Left lung (tissue), 10 donors: Measurements from ENCODE around the gene AK5. TPM values are rescaled to one million over a fixed set of nuclear protein-coding genes. Genes with fewer than 3 reads are reported as not detected.

Experiments
- ATAC-seq: fragments of 200-7000 bp; cut with Tn5 transposase; one replicate; pipeline ENCODE4 v1.9.1; 2020; ENCODE audit warnings: moderate library complexity
- DNase-seq, 4 donors: peaks; one replicate each; pipeline ENCODE4 v3.0.0-alpha.2; 2013 to 2020
- H3K27ac ChIP-seq, 2 donors: fragments of 200-600 bp; sonication (generic) in 1 of 2; one replicate each; pipeline versions ENCODE4 v1.5.0 to v1.8.0; 2020 to 2021
- H3K27me3 ChIP-seq, 2 donors: fragments of 200-600 bp; sonication (generic) in 1 of 2; one replicate each; pipeline versions ENCODE4 v1.5.0 to v1.8.0; 2020 to 2021
- H3K36me3 ChIP-seq, 2 donors: fragments of 200-600 bp; sonication (generic) in 1 of 2; one replicate each; pipeline versions ENCODE4 v1.5.0 to v1.8.0; 2020 to 2021
- H3K4me1 ChIP-seq, 2 donors: fragments of 200-600 bp; one replicate each; pipeline ENCODE4 v1.8.0; 2021
- H3K4me3 ChIP-seq, 2 donors: fragments of 200-600 bp; sonication (generic) in 1 of 2; one replicate each; pipeline versions ENCODE4 v1.5.0 to v1.8.0; 2020 to 2021; ENCODE audit warnings: mild to moderate bottlenecking in 1 of 2
- H3K9me3 ChIP-seq, 2 donors: fragments of 200-600 bp; sonication (generic) in 1 of 2; one replicate each; pipeline versions ENCODE4 v1.5.0 to v1.8.0; 2020 to 2021
- CTCF ChIP-seq, 2 donors: fragments of 200-600 bp; sonication (generic) in 1 of 2; IDR thresholded peaks; one replicate each; pipeline versions ENCODE4 v1.5.0 to v1.8.0; 2021; ENCODE audit warnings: antibody characterized with exemption in 2 of 2
- intact Hi-C, 2 donors: fragments of 100-400 bp; cut with DNase I; formaldehyde crosslinking; loops; one replicate each; pipeline versions ENCODE4 v1.11.2 to v1.14.2; 2022
- polyA plus RNA-seq, 6 donors: library from polyadenylated mRNA; unstranded; fragments of 120-200 nt; gene quantifications; one replicate each; pipeline ENCODE4 v1.2.1, GENCODE V29; 2013; ENCODE audit not compliant: insufficient read length in 6 of 6
- total RNA-seq, 2 donors: library from RNA; stranded (reverse); fragmentation: NEBNext Ultra II Directional; extraction: Animal tissue kit (Norgen Biotek cat#: 25700); gene quantifications; one replicate each; pipeline ENCODE4 v1.2.1, GENCODE V29; 2021
- donor health status: DM: no; HTN: yes; CAD: no.
- donor health status: DM: no; HTN: no; CAD: no.

AK5 gene
- total and polyA plus RNA-seq, 8 donors, result 0.29 to 1.4 (median 0.80) TPM

DNA sequence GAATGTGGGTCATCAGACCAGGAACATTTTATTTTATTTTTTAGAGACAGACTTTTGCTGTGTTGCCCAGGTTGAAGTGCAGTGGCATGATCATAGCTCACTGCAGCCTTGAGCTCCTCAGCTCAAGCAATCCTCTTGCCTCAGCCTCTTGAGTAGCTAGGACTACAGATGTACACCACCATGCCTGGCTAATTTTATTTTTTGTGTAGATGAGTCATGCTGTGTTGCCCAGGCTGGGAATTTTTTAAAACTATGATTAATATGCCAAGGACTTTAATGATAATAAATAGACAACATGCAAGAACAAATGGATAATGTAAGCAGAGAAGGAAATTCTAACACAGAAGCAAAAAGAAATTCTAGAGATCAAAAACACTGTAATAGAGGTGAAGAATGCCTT is 142.4 kb downstream of the AK5 start:
- H3K4me3 ChIP-seq, result no peak overlapping the region
- ATAC-seq (no peak), DNase-seq (no peak)
- intact Hi-C loops, result no loop called here
- no peak for TF ChIP-seq CTCF (IDR thresholded peaks at IDR 0.05)
- H3K27ac ChIP-seq, result no peak overlapping the region
- no peaks in the 10 kb centered on the region for H3K4me1 ChIP-seq
- no peaks in the 10 kb centered on the region for H3K36me3 ChIP-seq
- H3K27me3 ChIP-seq, result no peaks in the 10 kb centered on the region
- peaks cover 0 to 16% of the 10 kb centered on the region in 2 donors for H3K9me3 ChIP-seq

GRCh38 chr1:77428068-77428467 is 146.2 kb downstream of the AK5 start:
- intact Hi-C loops, result no loop called here
- H3K9me3 ChIP-seq, result peaks cover 0 to 16% of the 10 kb centered on the region in 2 donors

DNA sequence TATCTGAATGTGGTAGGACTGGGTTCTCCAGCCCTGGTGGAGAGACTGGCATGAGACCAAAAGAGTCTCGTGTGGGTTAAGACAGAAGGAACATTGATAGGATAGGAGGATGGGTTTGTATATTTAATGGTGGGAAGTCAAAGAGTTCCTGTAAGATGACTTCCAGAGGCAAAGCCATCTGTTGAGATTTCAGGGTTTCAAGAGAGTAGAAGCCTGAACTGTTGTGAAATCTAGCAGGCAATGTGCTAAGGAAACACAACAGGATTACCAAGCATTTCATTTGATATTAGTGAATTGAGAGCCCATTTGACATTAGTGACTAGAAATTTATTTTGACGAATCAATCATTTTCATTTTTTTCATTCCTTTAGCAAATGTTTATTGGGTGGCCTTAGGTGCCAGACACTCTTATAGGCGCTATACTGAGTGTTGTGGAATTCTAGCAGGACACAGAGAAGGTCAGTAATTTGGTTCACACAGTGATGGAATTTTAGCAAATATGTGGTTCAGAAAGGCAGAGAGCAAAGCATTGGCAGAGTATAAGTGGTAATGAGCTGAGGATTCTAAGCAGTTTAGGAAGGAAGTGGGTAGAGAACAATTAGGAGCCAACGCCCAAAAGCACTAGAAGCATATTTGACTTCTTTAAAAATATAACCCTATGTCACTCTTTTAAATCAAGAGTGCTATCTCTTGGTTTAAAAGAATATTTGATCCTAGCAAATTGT is 149.3 kb downstream of the AK5 start:
- Histone ChIP-seq H3K27ac (no peak overlapping the region), H3K27me3 (no peaks in the 10 kb centered on the region), H3K9me3 (peaks cover 0 to 16% of the 10 kb centered on the region in 2 donors), H3K36me3 (no peaks in the 10 kb centered on the region), H3K4me3 (no peak overlapping the region), H3K4me1 (peaks cover 0 to 4% of the 10 kb centered on the region in 2 donors)
- DNase-seq (no peak), ATAC-seq (no peak)
- intact Hi-C loops, result no loop called here
- TF ChIP-seq CTCF (IDR thresholded peaks at IDR 0.05), result no peak

More at GRCh38 chr1:77428068-77428467, 146.2 kb downstream of the AK5 start:
- DNase-seq (no peak), ATAC-seq (no peak)
- no peak overlapping the region for H3K27ac ChIP-seq
- no peak overlapping the region for H3K4me3 ChIP-seq
- no peaks in the 10 kb centered on the region for H3K27me3 ChIP-seq
- H3K4me1 ChIP-seq, result peaks cover 0 to 4% of the 10 kb centered on the region in 2 donors
- no peak for TF ChIP-seq CTCF (IDR thresholded peaks at IDR 0.05)
- no peaks in the 10 kb centered on the region for H3K36me3 ChIP-seq

GRCh38 chr1:77433934-77434333 is 152.1 kb downstream of the AK5 start:
- TF ChIP-seq CTCF (IDR thresholded peaks at IDR 0.05), result no peak
- intact Hi-C loops, result no loop called here
- H3K27me3 ChIP-seq, result no peaks in the 10 kb centered on the region
- no peak overlapping the region for H3K4me3 ChIP-seq
- ATAC-seq (no peak), DNase-seq (no peak)
- peaks cover 0 to 4% of the 10 kb centered on the region in 2 donors for H3K4me1 ChIP-seq
- H3K9me3 ChIP-seq, result peaks cover 0 to 4% of the 10 kb centered on the region in 2 donors
- no peak overlapping the region for H3K27ac ChIP-seq
- H3K36me3 ChIP-seq, result no peaks in the 10 kb centered on the region

GRCh38 chr1:77434967-77435366 is 153.1 kb downstream of the AK5 start:
- ATAC-seq, result no peak
- intact Hi-C loops, result no loop called here
- TF ChIP-seq CTCF (IDR thresholded peaks at IDR 0.05), result no peak

More at GRCh38 chr1:77434967-77435366, 153.1 kb downstream of the AK5 start:
- Histone ChIP-seq H3K9me3 (peaks cover 0 to 8% of the 10 kb centered on the region in 2 donors), H3K4me1 (peaks cover 0 to 4% of the 10 kb centered on the region in 2 donors), H3K27me3 (no peaks in the 10 kb centered on the region), H3K4me3 (no peak overlapping the region), H3K36me3 (no peaks in the 10 kb centered on the region), H3K27ac (no peak overlapping the region)
- no peak for DNase-seq
